Gastrocnemius medialis (tissue), 4 donors: ENCODE measurements around the gene MED23. TPM values are rescaled to one million over a fixed set of nuclear protein-coding genes. Genes with fewer than 3 reads are reported as not detected.

Source experiments
- ATAC-seq, 2 donors: fragments of 150-250 bp; one replicate each; pipeline ENCODE4 v1.9.1; 2016
- DNase-seq, 2 donors: peaks; one replicate each; pipeline ENCODE4 v3.0.0-alpha.2; 2019
- H3K27ac ChIP-seq, 4 donors: fragments of 200-600 bp; sonication (generic); 1 replicate in 1 of 4; 2 replicates in 3 of 4; pipeline ENCODE4 v1.5.1; 2016 to 2018; ENCODE audit warnings: mild to moderate bottlenecking in 2 of 4, moderate library complexity in 1 of 4
- H3K27me3 ChIP-seq, 3 donors: fragments of 200-600 bp; sonication (generic) in 2 of 3; 1 replicate in 1 of 3; 2 replicates in 2 of 3; pipeline versions ENCODE4 v1.5.1 to v1.6.0; 2016 to 2019; ENCODE audit warnings: mild to moderate bottlenecking in 1 of 3, moderate library complexity in 1 of 3
- H3K36me3 ChIP-seq, 2 donors: fragments of 200-600 bp; sonication (generic) in 1 of 2; one replicate each; pipeline ENCODE4 v1.5.1; 2017 to 2018
- H3K4me1 ChIP-seq, 2 donors: fragments of 200-600 bp; sonication (generic) in 1 of 2; one replicate each; pipeline ENCODE4 v1.5.1; 2016 to 2017; ENCODE audit warnings: mild to moderate bottlenecking in 2 of 2
- H3K4me3 ChIP-seq, 4 donors: fragments of 200-600 bp; sonication (generic) in 3 of 4; 1 replicate in 1 of 4; 2 replicates in 3 of 4; pipeline ENCODE4 v1.5.1; 2016 to 2019; ENCODE audit warnings: mild to moderate bottlenecking in 2 of 4
- H3K9me3 ChIP-seq, 3 donors: fragments of 200-600 bp; sonication (generic) in 2 of 3; 1 replicate in 1 of 3; 2 replicates in 2 of 3; pipeline ENCODE4 v1.5.1; 2016 to 2019
- POLR2A ChIP-seq, 2 donors: fragments of 450-650 bp; IDR thresholded peaks; one replicate each; pipeline ENCODE4 v1.6.1; 2017; ENCODE audit warnings: antibody characterized with exemption in 2 of 2, mild to moderate bottlenecking in 2 of 2, moderate library complexity in 2 of 2
- in situ Hi-C, 4 donors: fragments of 200-750 bp; cut with MboI; loops; one replicate each; pipeline versions ENCODE4 v1.15.0 to v1.8.0; 2017; ENCODE audit warnings: low sequenced_read_pairs in 4 of 4
- intact Hi-C: fragments of 100-400 bp; cut with DNase I; formaldehyde crosslinking; loops from one replicate; pipeline ENCODE4 v1.15.1; 2023; ENCODE audit warnings: low total_unique reads
- total RNA-seq, 4 donors: library from RNA; depleted of rRNA; stranded (reverse); fragments of >200 nt; gene quantifications; one replicate each; pipeline versions ENCODE4 v1.1.0 to v1.2.3, GENCODE V29; 2016
- TF ChIP-seq, protein P1 (sequence below), 5 experiments: fragments of 450-650 bp in 3 of 5; fragments of 200-600 bp in 2 of 5; sonication (generic) in 2 of 5; IDR thresholded peaks in 4 of 5; conservative IDR thresholded peaks in 1 of 5; 1 replicate in 4 of 5; 2 replicates in 1 of 5; pipeline ENCODE4 v1.5.1; 2016 to 2019; ENCODE audit warnings: antibody characterized with exemption in 5 of 5, mild to moderate bottlenecking in 3 of 5, moderate library complexity in 3 of 5

MED23 gene
- total RNA-seq, 4 donors from 2014 or later = 7.5 to 16.0 (median 12.5) TPM

DNA sequence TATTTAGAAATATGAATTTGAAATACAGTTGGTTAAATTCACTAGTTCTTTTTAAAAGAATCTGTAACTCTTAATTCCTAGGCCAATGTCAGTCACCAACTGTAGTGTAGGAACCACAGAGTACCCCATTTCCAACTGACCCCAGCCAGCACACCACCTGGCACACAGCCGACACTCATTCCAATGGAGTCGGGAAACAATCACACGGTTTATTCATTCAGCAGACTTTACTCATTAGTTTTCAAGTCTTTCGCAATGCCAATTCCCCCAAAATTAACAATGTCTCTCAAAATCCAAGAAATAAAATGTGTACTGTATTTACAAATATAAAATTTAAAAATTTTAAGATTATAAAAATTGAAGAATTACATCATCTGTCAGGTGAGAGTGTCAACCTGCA is 41.5 kb downstream of the MED23 start:
- Histone ChIP-seq H3K9me3 (no peaks in the 10 kb centered on the region), H3K4me3 (no peak overlapping the region), H3K36me3 (peaks cover under 1 to 60% of the 10 kb centered on the region in 2 donors), H3K27ac (no peak overlapping the region), H3K27me3 (no peaks in the 10 kb centered on the region), H3K4me1 (no peaks in the 10 kb centered on the region)
- intact Hi-C loops = no loop called here
- ATAC-seq (no peak), DNase-seq (no peak)
- no peak for TF ChIP-seq POLR2A (IDR thresholded peaks at IDR 0.05)
- TF ChIP-seq, protein P1, sequence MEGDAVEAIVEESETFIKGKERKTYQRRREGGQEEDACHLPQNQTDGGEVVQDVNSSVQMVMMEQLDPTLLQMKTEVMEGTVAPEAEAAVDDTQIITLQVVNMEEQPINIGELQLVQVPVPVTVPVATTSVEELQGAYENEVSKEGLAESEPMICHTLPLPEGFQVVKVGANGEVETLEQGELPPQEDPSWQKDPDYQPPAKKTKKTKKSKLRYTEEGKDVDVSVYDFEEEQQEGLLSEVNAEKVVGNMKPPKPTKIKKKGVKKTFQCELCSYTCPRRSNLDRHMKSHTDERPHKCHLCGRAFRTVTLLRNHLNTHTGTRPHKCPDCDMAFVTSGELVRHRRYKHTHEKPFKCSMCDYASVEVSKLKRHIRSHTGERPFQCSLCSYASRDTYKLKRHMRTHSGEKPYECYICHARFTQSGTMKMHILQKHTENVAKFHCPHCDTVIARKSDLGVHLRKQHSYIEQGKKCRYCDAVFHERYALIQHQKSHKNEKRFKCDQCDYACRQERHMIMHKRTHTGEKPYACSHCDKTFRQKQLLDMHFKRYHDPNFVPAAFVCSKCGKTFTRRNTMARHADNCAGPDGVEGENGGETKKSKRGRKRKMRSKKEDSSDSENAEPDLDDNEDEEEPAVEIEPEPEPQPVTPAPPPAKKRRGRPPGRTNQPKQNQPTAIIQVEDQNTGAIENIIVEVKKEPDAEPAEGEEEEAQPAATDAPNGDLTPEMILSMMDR (IDR thresholded peaks at IDR 0.05 in 4 of 5, conservative IDR thresholded peaks at IDR 0.05 in 1 of 5) = no peak
- in situ Hi-C loops = no loop called here

DNA sequence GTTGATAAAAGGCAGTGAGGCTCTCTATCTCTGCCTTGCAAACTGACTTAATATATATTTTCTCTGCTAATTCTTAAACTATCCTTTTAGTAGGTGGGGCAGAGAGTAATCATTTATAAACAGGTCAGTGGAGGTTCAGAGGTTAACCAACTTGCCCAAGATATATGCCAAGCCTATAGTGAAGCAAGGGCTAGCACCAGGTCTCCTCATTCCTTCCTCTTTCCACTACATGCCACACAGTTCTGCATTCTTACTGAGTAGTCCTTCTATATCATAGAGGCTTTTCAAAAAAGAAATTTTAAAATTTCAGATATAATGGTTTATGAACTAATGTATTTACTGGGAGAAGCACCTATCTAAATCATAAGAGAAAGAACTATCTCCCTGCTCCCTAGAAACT is 46.5 kb downstream of the MED23 start:
- in situ Hi-C loops = no loop called here
- DNase-seq = no peak
- TF ChIP-seq, protein P1 (IDR thresholded peaks at IDR 0.05 in 4 of 5, conservative IDR thresholded peaks at IDR 0.05 in 1 of 5) = no peak
- TF ChIP-seq POLR2A (IDR thresholded peaks at IDR 0.05) = no peak

DNA sequence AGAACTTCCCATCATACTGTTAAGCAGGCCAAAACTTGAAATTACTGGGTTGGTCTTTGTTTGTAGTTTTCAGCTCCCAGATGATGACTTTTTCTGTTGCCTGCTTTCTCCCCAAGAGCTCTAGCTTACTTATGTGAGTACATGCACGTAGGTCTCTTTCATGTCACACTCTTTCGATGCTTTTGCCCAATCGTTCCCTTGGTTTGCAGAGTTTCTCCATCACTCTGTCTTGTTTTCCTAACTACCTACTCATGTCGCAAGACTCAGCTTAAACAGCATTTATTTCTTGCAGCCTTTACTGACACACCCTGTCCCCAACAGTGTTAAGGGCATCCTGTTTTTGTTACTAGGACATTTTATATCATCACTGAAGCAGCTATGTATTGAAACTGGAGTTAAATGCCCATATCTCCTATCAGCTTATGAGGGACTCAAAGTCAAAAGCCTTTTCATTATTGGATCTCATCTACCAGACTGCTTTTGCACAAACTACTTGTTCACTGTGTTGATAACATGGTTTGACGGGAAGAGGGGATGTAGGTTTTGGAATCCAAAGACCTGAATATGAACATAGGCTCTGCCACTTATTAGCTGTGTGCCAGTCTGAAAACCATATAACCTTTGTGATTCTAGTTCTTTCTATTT is 52.1 kb downstream of the MED23 start:
- in situ Hi-C loops (no loop called here), intact Hi-C loops (no loop called here)
- TF ChIP-seq, protein P1 (IDR thresholded peaks at IDR 0.05 in 4 of 5, conservative IDR thresholded peaks at IDR 0.05 in 1 of 5) = no peak
- no peak for TF ChIP-seq POLR2A (IDR thresholded peaks at IDR 0.05)
- DNase-seq (no peak), ATAC-seq (no peak)
- H3K4me3 ChIP-seq = no peak overlapping the region
- H3K9me3 ChIP-seq = no peaks in the 10 kb centered on the region
- peaks cover 0 to 14% of the 10 kb centered on the region in 2 donors for H3K36me3 ChIP-seq
- no peak overlapping the region for H3K27ac ChIP-seq
- no peaks in the 10 kb centered on the region for H3K4me1 ChIP-seq
- no peaks in the 10 kb centered on the region for H3K27me3 ChIP-seq

More for the DNA sequence above, 46.5 kb downstream of the MED23 start:
- no peak for ATAC-seq
- no peak overlapping the region for H3K27ac ChIP-seq
- H3K9me3 ChIP-seq = no peaks in the 10 kb centered on the region
- intact Hi-C loops = no loop called here
- H3K4me3 ChIP-seq = no peak overlapping the region
- H3K27me3 ChIP-seq = no peaks in the 10 kb centered on the region
- peaks cover 0 to 31% of the 10 kb centered on the region in 2 donors for H3K36me3 ChIP-seq
- no peaks in the 10 kb centered on the region for H3K4me1 ChIP-seq

DNA sequence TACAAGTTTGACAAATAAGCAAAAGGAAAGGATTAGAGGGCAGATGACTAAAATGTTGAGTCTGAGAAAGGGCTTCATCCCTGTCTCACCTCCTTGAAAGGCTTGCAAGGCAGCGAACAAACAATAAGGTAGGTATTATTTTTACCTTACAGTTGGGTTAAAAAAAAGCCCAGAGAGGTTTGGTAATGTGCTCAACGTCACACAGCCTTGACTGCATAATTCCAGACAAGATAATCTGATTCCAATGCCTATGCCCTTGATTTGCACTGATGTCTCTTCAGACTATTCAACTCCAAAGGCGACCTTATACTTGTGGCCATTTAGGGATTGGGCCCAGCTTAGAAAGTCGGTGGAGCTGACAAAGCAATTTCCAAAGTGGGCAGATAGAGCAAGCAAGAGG is 53.4 kb downstream of the MED23 start:
- no peaks in the 10 kb centered on the region for H3K4me1 ChIP-seq
- TF ChIP-seq POLR2A (IDR thresholded peaks at IDR 0.05) = no peak
- TF ChIP-seq, protein P1 (IDR thresholded peaks at IDR 0.05 in 4 of 5, conservative IDR thresholded peaks at IDR 0.05 in 1 of 5) = no peak
- in situ Hi-C loops (no loop called here), intact Hi-C loops (no loop called here)
- DNase-seq (no peak), ATAC-seq (no peak)
- H3K27me3 ChIP-seq = no peaks in the 10 kb centered on the region
- no peaks in the 10 kb centered on the region for H3K9me3 ChIP-seq
- H3K36me3 ChIP-seq = peaks cover 0 to 8% of the 10 kb centered on the region in 2 donors
- H3K4me3 ChIP-seq = no peak overlapping the region
- H3K27ac ChIP-seq = no peak overlapping the region

DNA sequence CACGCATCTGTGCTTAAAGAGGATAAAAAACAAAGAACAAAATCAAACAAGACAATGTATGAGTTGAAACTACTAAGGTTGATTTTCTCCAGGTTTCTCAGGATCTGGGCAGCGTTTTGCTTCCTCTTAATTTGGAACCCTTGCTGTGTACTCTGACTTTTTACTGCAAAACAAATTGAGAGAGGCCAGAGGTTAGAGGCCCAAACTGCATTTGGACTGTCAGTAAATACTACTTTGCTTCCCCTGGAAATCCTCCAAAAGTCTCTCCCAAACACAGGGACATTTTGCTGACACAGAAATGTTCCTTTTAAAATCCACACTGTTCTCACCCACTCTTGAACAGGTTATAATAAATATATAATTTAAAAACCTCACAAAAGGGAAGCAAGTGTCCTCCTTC is 53.9 kb downstream of the MED23 start:
- Histone ChIP-seq H3K36me3 (peaks cover 0 to 6% of the 10 kb centered on the region in 2 donors), H3K4me1 (no peaks in the 10 kb centered on the region), H3K9me3 (no peaks in the 10 kb centered on the region), H3K27me3 (no peaks in the 10 kb centered on the region), H3K27ac (no peak overlapping the region), H3K4me3 (no peak overlapping the region)
- DNase-seq = no peak
- intact Hi-C loops = no loop called here
- no peak for ATAC-seq
- in situ Hi-C loops = no loop called here
- no peak for TF ChIP-seq POLR2A (IDR thresholded peaks at IDR 0.05)
- TF ChIP-seq, protein P1 (IDR thresholded peaks at IDR 0.05 in 4 of 5, conservative IDR thresholded peaks at IDR 0.05 in 1 of 5) = no peak
